HTERT RPE-1 (cell line): Measurements from ENCODE around the gene MOAP1.
"Not testable (repeated sequence)": the region's sequence is repeated elsewhere in the genome, so short reads cannot be mapped to it uniquely, and the experiment has no call there.

ENCODE experiments used
- in situ Hi-C: fragments of 300-500 bp; cut with MboI; formaldehyde crosslinking; loops from 4 replicates; pipeline ENCODE4 v1.14.3; 2020; ENCODE audit warnings: low sequenced_read_pairs

MOAP1 gene

DNA sequence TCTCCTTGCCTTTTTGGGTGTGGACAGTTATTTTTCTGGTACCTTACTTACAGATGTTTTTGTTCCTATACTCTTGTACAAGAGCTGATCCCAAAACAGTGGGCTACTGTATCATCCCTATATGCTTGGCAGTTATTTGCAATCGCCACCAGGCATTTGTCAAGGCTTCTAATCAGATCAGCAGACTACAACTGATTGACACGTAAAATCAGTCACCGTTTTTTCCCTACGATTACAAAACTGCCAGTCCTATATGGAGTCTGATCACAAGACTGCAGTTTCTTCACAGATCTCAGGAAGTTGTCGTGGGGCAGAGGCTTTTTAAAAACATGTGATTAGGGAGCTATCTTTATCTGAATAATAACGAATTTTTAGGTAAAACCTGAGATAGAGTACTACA is 1.8 kb upstream of the MOAP1 start:
- in situ Hi-C loops = no loop called here

GRCh38 chr14:93185349-93185720 is 638 bp upstream of the MOAP1 start:
- in situ Hi-C loops = no loop called here

GRCh38 chr14:93183596-93184317 is 940 bp downstream of the MOAP1 start:
- in situ Hi-C loops = no loop called here

GRCh38 chr14:93175492-93175891 is 9.2 kb downstream of the MOAP1 start:
- in situ Hi-C loops = no loop called here

GRCh38 chr14:93174731-93175130 is 10.0 kb downstream of the MOAP1 start:
- in situ Hi-C loops = not testable (repeated sequence)

GRCh38 chr14:93173943-93174395 is 10.7 kb downstream of the MOAP1 start:
- in situ Hi-C loops = no loop called here

DNA sequence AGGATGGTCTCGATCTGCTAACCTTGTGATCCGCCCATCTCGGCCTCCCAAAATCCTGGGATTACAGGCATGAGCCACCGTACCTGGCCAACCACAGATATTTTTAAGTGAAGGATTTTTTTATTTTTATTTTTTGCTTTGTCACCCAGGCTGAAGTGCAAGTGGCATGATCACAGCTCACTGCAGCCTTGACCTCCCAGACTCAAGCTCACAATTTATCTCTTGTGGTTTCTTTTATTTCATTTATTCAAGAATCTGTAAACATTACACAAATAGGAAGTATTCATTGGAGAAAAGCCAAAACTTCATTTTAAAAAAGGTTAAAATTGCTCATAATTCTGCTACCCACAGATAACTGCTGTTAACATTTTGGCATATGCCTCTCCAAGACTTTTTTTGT is 13.3 kb downstream of the MOAP1 start:
- in situ Hi-C loops = no loop called here

- in situ Hi-C loops = not testable (repeated sequence)
Observed at GRCh38 chr14:93170141-93170540, 14.6 kb downstream of the MOAP1 start.

GRCh38 chr14:93169619-93170018 is 15.1 kb downstream of the MOAP1 start:
- in situ Hi-C loops = not testable (repeated sequence)

- in situ Hi-C loops = not testable (repeated sequence)
Observed at GRCh38 chr14:93168610-93169009, 16.1 kb downstream of the MOAP1 start.

GRCh38 chr14:93165271-93166265 is 19.1 kb downstream of the MOAP1 start:
- in situ Hi-C loops = not testable (repeated sequence)

DNA sequence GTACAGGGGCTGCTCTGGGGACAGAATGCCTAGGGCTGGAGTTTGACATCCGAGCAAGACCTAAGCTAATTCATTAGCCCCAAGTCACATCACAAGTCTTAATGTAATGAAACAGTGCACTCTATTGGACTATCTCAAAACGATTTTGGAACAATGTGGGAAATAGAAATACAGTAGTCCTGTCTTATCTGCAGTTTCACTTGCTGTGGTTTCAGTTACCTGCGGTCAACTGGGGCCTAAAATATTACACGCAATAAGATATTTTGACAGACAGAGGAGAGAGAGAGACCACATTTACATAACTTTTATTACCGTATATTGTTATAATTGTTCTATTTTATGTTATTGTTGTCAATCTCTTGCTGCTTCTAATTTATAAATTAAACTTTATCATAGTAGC is 21.1 kb downstream of the MOAP1 start:
- in situ Hi-C loops = no loop called here

GRCh38 chr14:93161411-93161940 is 23.2 kb downstream of the MOAP1 start:
- in situ Hi-C loops = no loop called here

DNA sequence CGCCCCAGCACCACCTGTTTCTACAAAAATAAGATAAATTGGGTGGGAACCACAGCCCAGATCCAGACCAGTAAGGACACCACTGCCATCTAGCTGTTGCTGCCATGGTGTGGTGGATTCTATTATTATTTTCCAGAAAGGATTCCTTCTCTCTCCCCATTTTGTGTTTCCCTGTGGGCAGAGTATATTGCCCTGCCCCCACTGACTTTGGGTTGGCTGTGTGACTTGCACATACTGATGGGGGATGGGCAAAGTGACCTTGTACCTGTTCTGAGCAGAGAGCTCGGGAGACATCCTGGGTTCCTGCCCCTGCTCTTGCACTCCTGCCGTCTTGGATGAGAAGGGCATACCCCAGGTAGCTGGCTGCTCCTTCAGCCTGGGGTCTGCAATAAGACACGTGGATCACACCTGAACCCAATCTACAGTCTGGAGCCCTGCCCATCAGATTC is 24.3 kb downstream of the MOAP1 start:
- in situ Hi-C loops = no loop called here

DNA sequence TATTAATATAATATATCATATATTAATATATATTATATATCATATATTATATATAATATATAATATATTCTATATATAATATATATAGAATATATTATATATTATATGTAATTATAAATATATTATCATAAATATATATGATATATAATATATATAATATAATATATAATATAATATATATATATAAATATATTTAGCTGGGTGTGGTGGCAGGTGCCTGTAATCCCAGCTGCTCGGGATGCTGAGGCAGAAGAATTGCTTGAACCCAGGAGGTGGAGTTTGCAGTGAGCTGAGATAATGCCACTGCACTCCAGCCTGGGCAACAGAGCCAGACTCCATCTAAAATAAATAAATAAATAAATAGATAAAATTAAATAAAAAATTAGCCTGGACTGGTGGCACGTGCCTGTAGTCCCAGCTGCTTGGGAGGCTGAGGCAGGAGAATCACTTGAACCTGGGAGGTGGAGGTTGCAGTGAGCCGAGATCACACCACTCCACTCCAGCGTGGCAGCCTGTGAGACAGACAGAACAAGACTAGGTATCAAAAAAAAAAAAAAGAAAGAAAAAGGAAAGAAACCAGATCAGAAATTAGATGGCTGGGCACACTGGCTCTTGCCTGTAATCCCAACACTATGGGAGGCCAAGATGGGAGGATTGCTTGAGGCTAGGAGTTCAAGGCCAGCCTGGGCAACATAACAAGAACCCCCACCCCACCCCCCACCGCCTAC is 24.9 kb downstream of the MOAP1 start:
- in situ Hi-C loops = not testable (repeated sequence)

- in situ Hi-C loops = not testable (repeated sequence)
Observed at GRCh38 chr14:93158349-93158748, 26.3 kb downstream of the MOAP1 start.

GRCh38 chr14:93156693-93157369 is 27.9 kb downstream of the MOAP1 start:
- in situ Hi-C loops = no loop called here

GRCh38 chr14:93155667-93156066 is 29.0 kb downstream of the MOAP1 start:
- in situ Hi-C loops = no loop called here

DNA sequence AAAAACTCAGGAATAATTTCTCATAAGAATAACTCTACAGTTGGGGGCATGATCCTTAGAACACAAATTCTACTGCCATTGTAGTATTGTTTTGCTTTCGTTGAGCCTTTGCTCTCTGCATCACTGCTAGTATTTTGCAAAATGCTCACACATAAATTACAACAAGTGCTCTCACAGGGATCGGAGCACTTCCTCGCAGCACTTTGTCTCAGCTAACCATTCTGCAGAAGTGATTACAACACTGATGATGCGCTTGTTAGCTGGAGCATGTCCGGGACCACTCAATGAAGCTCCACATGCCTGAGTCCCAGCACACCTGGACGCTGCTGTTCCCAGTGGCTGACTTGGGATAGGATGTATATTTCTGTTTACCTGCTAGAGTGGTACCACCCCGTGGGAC is 31.6 kb downstream of the MOAP1 start:
- in situ Hi-C loops = no loop called here
